ENCODE measurements around the gene MED6. TPM values are rescaled to one million over a fixed set of nuclear protein-coding genes. Genes with fewer than 3 reads are reported as not detected.

MED6 gene
- total and polyA plus RNA-seq, 2 of the 13 experiments (the other 11 are each of a cell fraction or from before 2014, with no cell fraction given) = 44.8 to 47.8 TPM

- no peak for TF ChIP-seq ZNF326 (CRISPR knock-in tag; IDR thresholded peaks at IDR 0.05; ENCODE audit: borderline replicate concordance)
- no peak for TF ChIP-seq ZBTB25 (CRISPR knock-in tag; IDR thresholded peaks at IDR 0.05)
- no peak for TF ChIP-seq ZNF691 (CRISPR knock-in tag; IDR thresholded peaks at IDR 0.05; ENCODE audit: borderline replicate concordance, low read depth)
- TF ChIP-seq ZNF557 (CRISPR knock-in tag; IDR thresholded peaks at IDR 0.05) = no peak
- no peak for TF ChIP-seq ZSCAN31 (CRISPR knock-in tag; IDR thresholded peaks at IDR 0.05; ENCODE audit: low read depth)
- TF ChIP-seq ZNF251 (CRISPR knock-in tag; IDR thresholded peaks at IDR 0.05) = no peak
These were observed 24.5 kb upstream of the MED6 start (continued) for GRCh38 chr14:70624972-70625371.

- FAIRE-seq = peak; percentile 79
- WGBS (ENCODE audit: low lambda C conversion rate) = 2% methylated on average over 3 of the region's 3 CpGs
- Histone ChIP-seq H3K9me3 (ENCODE audit: low read length) (peaks cover 14% of the 10 kb centered on the region), H3K27ac (ENCODE audit: extremely low read length, insufficient read depth, low read length) (no peak overlapping the region), H3K9ac (ENCODE audit: insufficient read depth, low read depth, low read length) (no peak overlapping the region), H3K27me3 (ENCODE audit: control insufficient read depth in 1 of 2, insufficient read depth in 2 of 2, low read length in 2 of 2) (0 out of 5 replicates have a peak, but pooled peaks cover 0 to 4% of the 10 kb centered on the region in 2 experiments), H3K4me1 (ENCODE audit: insufficient read depth, low read length) (no peaks in the 10 kb centered on the region), H4K20me1 (ENCODE audit: insufficient read depth, low read length) (no peaks in the 10 kb centered on the region), H3K36me3 (replicated peaks in 1 of 2; ENCODE audit: control insufficient read depth in 1 of 2, insufficient read depth in 2 of 2, low read length in 2 of 2) (no peaks in the 10 kb centered on the region), H3K79me2 (ENCODE audit: insufficient read depth, low read length) (no peaks in the 10 kb centered on the region), H3K4me2 (ENCODE audit: low read depth, low read length) (no peak overlapping the region), H3K4me3 (replicated peaks in 1 of 3; ENCODE audit: insufficient read depth in 1 of 3, low read depth in 2 of 3, low read length in 3 of 3) (no peak overlapping the region), H2AFZ (ENCODE audit: low read length) (no peak overlapping the region)
- ChIA-PET POLR2A (no interaction called here), CTCF (ENCODE audit: low intra/inter-chr PET ratio, low total read pairs) (interaction anchor here (0.8 to 4.0 kb wide), 4 partner anchors 92 to 350 kb away, joined by 3 to 52 read pairs (median 20); no protein-coding TSS in a partner anchor)
- DNase-seq (ENCODE audit: low spot score) = peak; percentile 64
- in situ Hi-C loops (cut with HindIII; ENCODE audit: extremely low pct_ligation_motif_present, low pct_unique_long_range_greater_than_20kb) (loop anchor here (5.0 to 25.0 kb wide), 2 partner anchors 200 to 340 kb away; no protein-coding TSS in a partner anchor), intact Hi-C loops (cut with micrococcal nuclease; ENCODE audit: unreplicated experiment) (loop anchor here (1.0 to 5.0 kb wide), 3 partner anchors 92 to 350 kb away; no protein-coding TSS in a partner anchor)
- BruUV-seq (replicated peaks) = no TSS peak
- ATAC-seq = peak; percentile 92
- TF ChIP-seq ZNF720 (CRISPR knock-in tag; IDR thresholded peaks at IDR 0.05) (no peak), ZBTB25 (CRISPR knock-in tag; IDR thresholded peaks at IDR 0.05) (0 out of 2 replicates have a peak, but pooled peaks have one; percentile 35), RAD21 (CRISPR knock-in tag; IDR thresholded peaks at IDR 0.05) (peak; percentile 81), TFAP4 (IDR thresholded peaks at IDR 0.05; ENCODE audit: borderline replicate concordance, low read depth) (no peak), ZBTB39 (CRISPR knock-in tag; IDR thresholded peaks at IDR 0.05) (no peak), ZNF530 (CRISPR knock-in tag; IDR thresholded peaks at IDR 0.05; ENCODE audit: low read depth) (no peak), ZNF281 (CRISPR knock-in tag; IDR thresholded peaks at IDR 0.05; ENCODE audit: borderline replicate concordance) (no peak), SMC3 (IDR thresholded peaks at IDR 0.05; ENCODE audit: low read length) (peak; percentile 96)
These were observed 21.8 kb upstream of the MED6 start for GRCh38 chr14:70622111-70622712.

All from HepG2 (cell line).